HepG2 (cell line): ENCODE results near the gene C2orf42. TPM values are rescaled to one million over a fixed set of nuclear protein-coding genes. Genes with fewer than 3 reads are reported as not detected.

Experiments
- ATAC-seq: fragments of 200-7000 bp; cut with Tn5 transposase; 3 replicates; pipeline ENCODE4 v1.9.1; 2020; ENCODE audit warnings: mild to moderate bottlenecking, moderate library complexity
- BruUV-seq: library from RNA; stranded (reverse); fragments of 400-500 nt; replicated peaks from 2 replicates; lab custom pipeline; 2021; lab: Mats Ljungman, UMichigan
- CTCF ChIA-PET: fragments of 300-600 bp; formaldehyde crosslinking; extraction: SDS; loops from one replicate; lab custom pipeline; 2021; ENCODE audit warnings: low total read pairs, inconsistent platforms, low intra/inter-chr PET ratio; lab: Yijun Ruan, JAX
- POLR2A ChIA-PET: fragments of 350-600 bp; sonication (Branson Sonifier 250); formaldehyde crosslinking; loops from one replicate; lab custom pipeline; 2020; ENCODE audit warnings: antibody characterized with exemption, inconsistent platforms; lab: Yijun Ruan, JAX
- DNase-seq: peaks from one replicate; pipeline ENCODE4 v3.0.0-alpha.2; 2015; ENCODE audit warnings: low spot score
- FAIRE-seq: peaks from 3 replicates; lab custom pipeline; 2011; peaks lifted over from hg19 to GRCh38; lab: Jason Lieb, UNC
- H2AFZ ChIP-seq: one replicate; pipeline ENCODE4 v1.6.1; 2011; ENCODE audit warnings: low read length, inconsistent platforms
- H3K27ac ChIP-seq: fragments of 300-600 bp; 3 replicates; pipeline ENCODE4 v1.8.0; 2011; ENCODE audit warnings: mixed run types, mild to moderate bottlenecking, mixed read lengths, low read length, inconsistent platforms; ENCODE audit not compliant: insufficient read depth; ENCODE audit errors: extremely low read length
- H3K27me3 ChIP-seq, 2 experiments: fragments of 200-600 bp in 1 of 2; 2 replicates in 1 of 2; 3 replicates in 1 of 2; pipeline versions ENCODE4 v1.6.0 to v1.8.0; 2011; ENCODE audit warnings: low read length in 2 of 2, mild to moderate bottlenecking in 2 of 2, moderate library complexity in 2 of 2, inconsistent platforms in 1 of 2; ENCODE audit not compliant: insufficient read depth in 2 of 2, control insufficient read depth in 1 of 2
- H3K36me3 ChIP-seq, 2 experiments: fragments of 200-600 bp in 1 of 2; replicated peaks in 1 of 2; 2 replicates in 1 of 2; 3 replicates in 1 of 2; pipeline versions ENCODE4 v1.5.1 to v1.8.0; 2011; ENCODE audit warnings: low read length in 2 of 2, inconsistent platforms in 1 of 2; ENCODE audit not compliant: insufficient read depth in 2 of 2, control insufficient read depth in 1 of 2
- H3K4me1 ChIP-seq: 2 replicates; pipeline ENCODE4 v1.5.1; 2012; ENCODE audit warnings: low read length, inconsistent platforms; ENCODE audit not compliant: insufficient read depth
- H3K4me2 ChIP-seq: 2 replicates; pipeline ENCODE4 v1.6.0; 2011; ENCODE audit warnings: low read depth, low read length, inconsistent platforms
- H3K4me3 ChIP-seq, 3 experiments: fragments of 200-600 bp in 1 of 3; sonication (generic), shearing (Covaris generic) in 1 of 3; replicated peaks in 1 of 3; 2 replicates each; pipeline ENCODE4 v1.5.1; 2011 to 2016; ENCODE audit warnings: low read length in 3 of 3, inconsistent platforms in 2 of 3, low read depth in 2 of 3, mild to moderate bottlenecking in 2 of 3, control low read depth in 1 of 3, mixed read lengths in 1 of 3; ENCODE audit not compliant: insufficient read depth in 1 of 3
- H3K79me2 ChIP-seq: one replicate; pipeline ENCODE4 v1.6.1; 2011; ENCODE audit warnings: low read length, inconsistent platforms; ENCODE audit not compliant: insufficient read depth
- H3K9ac ChIP-seq: 2 replicates; pipeline ENCODE4 v1.6.0; 2011; ENCODE audit warnings: mild to moderate bottlenecking, low read depth, low read length, inconsistent platforms; ENCODE audit not compliant: insufficient read depth
- H3K9me3 ChIP-seq: 2 replicates; pipeline ENCODE4 v1.5.1; 2012; ENCODE audit warnings: mild to moderate bottlenecking, low read length
- H4K20me1 ChIP-seq: 2 replicates; pipeline ENCODE4 v1.6.0; 2011; ENCODE audit warnings: inconsistent platforms, mild to moderate bottlenecking, low read length, moderate library complexity; ENCODE audit not compliant: insufficient read depth
- ASH2L ChIP-seq: fragments of 300-600, 200-600 bp; sonication (generic); IDR thresholded peaks from 2 replicates; pipeline ENCODE4 v1.7.0; 2017; ENCODE audit warnings: low read depth, mild to moderate bottlenecking, moderate library complexity, mixed read lengths, low read length; ENCODE audit not compliant: insufficient read length
- ESRRA ChIP-seq: sonication (generic); formaldehyde crosslinking; IDR thresholded peaks from 2 replicates; pipeline ENCODE4 v1.5.1; 2020; ENCODE audit warnings: mild to moderate bottlenecking, low read depth, missing genetic modification reagents
- FOSL1 ChIP-seq: sonication (generic); formaldehyde crosslinking; IDR thresholded peaks from 2 replicates; pipeline ENCODE4 v1.9.0; 2021; ENCODE audit warnings: missing genetic modification reagents, borderline replicate concordance
- FOSL2 ChIP-seq: sonication (generic); formaldehyde crosslinking; IDR thresholded peaks from 2 replicates; pipeline ENCODE4 v1.4.0; 2020; ENCODE audit warnings: missing genetic modification reagents
- NR2F6 ChIP-seq, 2 experiments: IDR thresholded peaks; 2 replicates each; pipeline ENCODE4 v1.6.1; 2016; ENCODE audit warnings: antibody characterized with exemption in 1 of 2, mild to moderate bottlenecking in 1 of 2
- POLR2AphosphoS5 ChIP-seq: IDR thresholded peaks from 2 replicates; pipeline ENCODE4 v1.6.1; 2012; ENCODE audit warnings: low read depth, low read length
- POLR2G ChIP-seq: fragments of 200-400 bp; formaldehyde crosslinking; IDR thresholded peaks from 2 replicates; pipeline ENCODE4 v1.6.1; 2018; ENCODE audit warnings: mild to moderate bottlenecking, low read depth, low read length, moderate library complexity
- SOX13 ChIP-seq, 3 experiments: fragments of 450-650 bp in 1 of 3; sonication (generic) in 1 of 3; formaldehyde crosslinking in 1 of 3; IDR thresholded peaks in 2 of 3; conservative IDR thresholded peaks in 1 of 3; 2 replicates each; pipeline versions ENCODE4 v1.5.0 to v1.6.1; 2016 to 2020; ENCODE audit warnings: antibody characterized with exemption in 1 of 3, mild to moderate bottlenecking in 1 of 3, missing compliant biosample characterization in 1 of 3, missing genetic modification reagents in 1 of 3, moderate library complexity in 1 of 3
- SOX5 ChIP-seq: IDR thresholded peaks from 2 replicates; pipeline ENCODE4 v1.6.1; 2016; ENCODE audit warnings: borderline replicate concordance
- WGBS: methylation state at CpG from one replicate; pipeline ENCODE4 v1.1.6; 2017; ENCODE audit warnings: low lambda C conversion rate; 5-methylcytosine and 5-hydroxymethylcytosine counted together
- in situ Hi-C: cut with HindIII; loops from 2 replicates; pipeline ENCODE4 v1.10.0; 2017; ENCODE audit warnings: low pct_unique_long_range_greater_than_20kb; ENCODE audit not compliant: extremely low pct_ligation_motif_present
- intact Hi-C: fragments of 100-400 bp; cut with micrococcal nuclease; formaldehyde crosslinking; loops from one replicate; pipeline ENCODE4 v1.10.0; 2022; ENCODE audit not compliant: unreplicated experiment
- polyA plus RNA-seq, 8 experiments: library from polyadenylated mRNA; depleted of rRNA in 3 of 8; stranded (reverse) in 7 of 8; unstranded in 1 of 8; fragments of >200 nt; fragmentation: Illumina TruSeq in 4 of 8; extraction: Trizol in 4 of 8; gene quantifications; 2 replicates each; pipeline versions ENCODE4 v1.2.1 to v1.2.3, GENCODE V29; 2011 to 2016; ENCODE audit warnings: low read depth in 4 of 8, missing spikeins in 1 of 8, mixed read lengths in 1 of 8; ENCODE audit not compliant: insufficient read depth in 1 of 8
- total RNA-seq, 5 experiments: library from RNA; depleted of rRNA; stranded (reverse); fragments of >200 nt; fragmentation: Illumina TruSeq; extraction: Trizol; gene quantifications; 2 replicates each; pipeline ENCODE4 v1.2.3, GENCODE V29; 2016; ENCODE audit warnings: low read depth in 1 of 5
- TF ChIP-seq, protein P1 (sequence below): sonication (generic); formaldehyde crosslinking; conservative IDR thresholded peaks from 2 replicates; pipeline ENCODE4 v1.4.0; 2020; ENCODE audit warnings: mild to moderate bottlenecking, missing genetic modification reagents, moderate library complexity
- TF ChIP-seq, protein P2 (sequence below): IDR thresholded peaks from 2 replicates; pipeline ENCODE4 v1.4.0; 2020; ENCODE audit warnings: mild to moderate bottlenecking, missing genetic modification reagents

C2orf42 gene
- total and polyA plus RNA-seq, 2 of the 13 experiments (the other 11 are each of a cell fraction or from before 2014, with no cell fraction given) = 9.3 to 9.9 TPM

DNA sequence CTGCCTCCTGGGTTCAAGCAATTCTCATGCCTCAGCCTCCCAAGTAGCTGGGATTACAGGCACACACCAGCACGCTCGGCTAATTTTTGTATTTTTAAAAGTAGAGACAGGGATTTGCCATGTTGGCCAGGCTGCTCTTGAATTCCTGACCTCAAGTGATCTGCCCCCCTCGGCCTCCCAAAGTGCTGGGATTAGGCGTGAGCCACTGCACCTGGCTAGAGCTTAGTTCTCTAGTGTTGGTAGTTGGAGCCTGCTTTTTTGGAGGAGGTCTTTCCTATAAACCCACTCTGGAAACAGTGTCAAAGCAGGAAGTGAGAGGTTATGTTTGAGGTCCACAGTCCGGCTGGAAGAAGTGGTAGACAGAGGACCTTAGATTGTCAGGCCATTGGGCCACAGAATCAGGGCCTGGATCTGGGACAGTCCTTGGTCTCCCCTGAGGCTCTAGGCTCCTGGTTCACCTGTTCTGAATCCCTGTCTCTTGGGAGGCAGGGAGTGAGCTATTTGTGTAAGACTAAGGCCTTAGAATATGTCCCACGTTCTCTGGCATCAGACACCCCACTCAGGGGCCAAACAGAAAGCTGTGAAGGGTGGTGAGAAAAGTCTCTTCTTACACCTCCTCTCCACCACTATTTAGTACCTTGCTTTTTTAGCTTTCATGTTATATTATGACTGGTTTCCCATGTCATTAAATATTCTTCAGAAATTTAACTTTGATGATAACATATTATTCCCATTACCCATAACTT is 69.0 kb downstream of the C2orf42 start (continued):
- TF ChIP-seq, protein P1, sequence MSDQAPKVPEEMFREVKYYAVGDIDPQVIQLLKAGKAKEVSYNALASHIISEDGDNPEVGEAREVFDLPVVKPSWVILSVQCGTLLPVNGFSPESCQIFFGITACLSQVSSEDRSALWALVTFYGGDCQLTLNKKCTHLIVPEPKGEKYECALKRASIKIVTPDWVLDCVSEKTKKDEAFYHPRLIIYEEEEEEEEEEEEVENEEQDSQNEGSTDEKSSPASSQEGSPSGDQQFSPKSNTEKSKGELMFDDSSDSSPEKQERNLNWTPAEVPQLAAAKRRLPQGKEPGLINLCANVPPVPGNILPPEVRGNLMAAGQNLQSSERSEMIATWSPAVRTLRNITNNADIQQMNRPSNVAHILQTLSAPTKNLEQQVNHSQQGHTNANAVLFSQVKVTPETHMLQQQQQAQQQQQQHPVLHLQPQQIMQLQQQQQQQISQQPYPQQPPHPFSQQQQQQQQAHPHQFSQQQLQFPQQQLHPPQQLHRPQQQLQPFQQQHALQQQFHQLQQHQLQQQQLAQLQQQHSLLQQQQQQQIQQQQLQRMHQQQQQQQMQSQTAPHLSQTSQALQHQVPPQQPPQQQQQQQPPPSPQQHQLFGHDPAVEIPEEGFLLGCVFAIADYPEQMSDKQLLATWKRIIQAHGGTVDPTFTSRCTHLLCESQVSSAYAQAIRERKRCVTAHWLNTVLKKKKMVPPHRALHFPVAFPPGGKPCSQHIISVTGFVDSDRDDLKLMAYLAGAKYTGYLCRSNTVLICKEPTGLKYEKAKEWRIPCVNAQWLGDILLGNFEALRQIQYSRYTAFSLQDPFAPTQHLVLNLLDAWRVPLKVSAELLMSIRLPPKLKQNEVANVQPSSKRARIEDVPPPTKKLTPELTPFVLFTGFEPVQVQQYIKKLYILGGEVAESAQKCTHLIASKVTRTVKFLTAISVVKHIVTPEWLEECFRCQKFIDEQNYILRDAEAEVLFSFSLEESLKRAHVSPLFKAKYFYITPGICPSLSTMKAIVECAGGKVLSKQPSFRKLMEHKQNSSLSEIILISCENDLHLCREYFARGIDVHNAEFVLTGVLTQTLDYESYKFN (CRISPR knock-in tag) = peak; percentile 49; the same call in 1 of the 2 replicates

DNA sequence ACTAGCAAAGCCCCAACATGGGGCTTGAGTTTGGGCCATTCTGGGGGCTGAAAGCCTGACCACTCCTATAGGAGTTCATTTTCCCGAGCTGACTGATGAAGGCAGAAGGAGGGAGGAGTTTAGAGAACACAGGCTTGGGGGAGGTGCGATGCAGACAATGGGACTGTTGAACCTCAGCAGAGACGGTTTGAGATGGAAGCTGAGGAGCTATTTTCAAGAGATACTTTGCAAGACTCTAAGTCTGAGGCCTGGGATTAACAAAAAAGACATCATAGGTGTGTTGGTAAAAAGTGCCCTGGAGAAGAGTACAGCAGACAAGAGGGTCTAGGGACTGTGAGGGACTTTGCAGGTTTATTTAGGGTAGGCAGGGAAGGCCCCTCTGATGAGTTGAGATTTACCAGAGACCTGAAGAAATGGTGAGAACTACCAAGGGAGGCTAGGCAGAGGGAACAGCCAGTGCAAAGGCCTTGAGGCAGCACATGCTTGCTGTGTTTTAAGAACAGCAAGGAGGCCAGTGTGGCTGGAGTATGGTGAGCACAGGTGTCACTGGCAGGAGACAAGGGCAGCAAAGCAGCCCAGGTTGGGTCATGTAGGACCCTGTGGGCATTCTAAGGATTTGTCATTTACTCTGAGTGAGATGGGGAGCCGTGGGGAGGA is 71.9 kb downstream of the C2orf42 start:
- peak overlapping the region; percentile 48 for H3K27ac ChIP-seq
- ChIA-PET POLR2A (interaction anchor here (0.9 to 4.7 kb wide), 5 partner anchors 10 to 377 kb away, joined by 3 to 55 read pairs (median 3); partner anchors contain the start of gene ANXA4), CTCF (no interaction called here)
- peak overlapping the region in 1 of 3 experiments; percentile 35; a peak in 2 of 6 replicates for H3K4me3 ChIP-seq
- peaks cover 54% of the 10 kb centered on the region for H3K4me1 ChIP-seq
- peak overlapping the region; percentile 59 for H3K9ac ChIP-seq
- no TSS peak for BruUV-seq
- H3K79me2 ChIP-seq = no peaks in the 10 kb centered on the region
- 29% methylated on average over 4 of the region's 4 CpGs for WGBS
- no peaks in the 10 kb centered on the region for H3K9me3 ChIP-seq
- FAIRE-seq = peak; percentile 81
- peak overlapping the region; percentile 71 for H2AFZ ChIP-seq
- no peaks in the 10 kb centered on the region for H3K36me3 ChIP-seq
- ATAC-seq = peak; percentile 84
- in situ Hi-C loops = no loop called here
- peak overlapping the region; percentile 66 for H3K4me2 ChIP-seq
- DNase-seq = peak; percentile 67
- H4K20me1 ChIP-seq = no peaks in the 10 kb centered on the region
- intact Hi-C loops = no loop called here
- no peaks in the 10 kb centered on the region for H3K27me3 ChIP-seq
- TF ChIP-seq POLR2AphosphoS5 (0 out of 2 replicates have a peak, but pooled peaks have one; percentile 27), FOSL1 (no peak), ESRRA (no peak), ASH2L (peak; percentile 32), SOX13 (IDR thresholded peaks at IDR 0.05) (peak; percentile 37; the same call in 1 of the 2 replicates), SOX13 (CRISPR knock-in tag; conservative IDR thresholded peaks at IDR 0.05 in 1 of 2, IDR thresholded peaks at IDR 0.05 in 1 of 2) (peak in 1 of 2 experiments; percentile 79; a peak in 2 of 4 replicates), POLR2G (0 out of 2 replicates have a peak, but pooled peaks have one; percentile 30), NR2F6 (IDR thresholded peaks at IDR 0.05) (no peak), NR2F6 (CRISPR knock-in tag; IDR thresholded peaks at IDR 0.05) (no peak), SOX5 (CRISPR knock-in tag) (peak; percentile 76; the same call in 1 of the 2 replicates), FOSL2 (0 out of 2 replicates have a peak, but pooled peaks have one; percentile 18)
- TF ChIP-seq, protein P2, sequence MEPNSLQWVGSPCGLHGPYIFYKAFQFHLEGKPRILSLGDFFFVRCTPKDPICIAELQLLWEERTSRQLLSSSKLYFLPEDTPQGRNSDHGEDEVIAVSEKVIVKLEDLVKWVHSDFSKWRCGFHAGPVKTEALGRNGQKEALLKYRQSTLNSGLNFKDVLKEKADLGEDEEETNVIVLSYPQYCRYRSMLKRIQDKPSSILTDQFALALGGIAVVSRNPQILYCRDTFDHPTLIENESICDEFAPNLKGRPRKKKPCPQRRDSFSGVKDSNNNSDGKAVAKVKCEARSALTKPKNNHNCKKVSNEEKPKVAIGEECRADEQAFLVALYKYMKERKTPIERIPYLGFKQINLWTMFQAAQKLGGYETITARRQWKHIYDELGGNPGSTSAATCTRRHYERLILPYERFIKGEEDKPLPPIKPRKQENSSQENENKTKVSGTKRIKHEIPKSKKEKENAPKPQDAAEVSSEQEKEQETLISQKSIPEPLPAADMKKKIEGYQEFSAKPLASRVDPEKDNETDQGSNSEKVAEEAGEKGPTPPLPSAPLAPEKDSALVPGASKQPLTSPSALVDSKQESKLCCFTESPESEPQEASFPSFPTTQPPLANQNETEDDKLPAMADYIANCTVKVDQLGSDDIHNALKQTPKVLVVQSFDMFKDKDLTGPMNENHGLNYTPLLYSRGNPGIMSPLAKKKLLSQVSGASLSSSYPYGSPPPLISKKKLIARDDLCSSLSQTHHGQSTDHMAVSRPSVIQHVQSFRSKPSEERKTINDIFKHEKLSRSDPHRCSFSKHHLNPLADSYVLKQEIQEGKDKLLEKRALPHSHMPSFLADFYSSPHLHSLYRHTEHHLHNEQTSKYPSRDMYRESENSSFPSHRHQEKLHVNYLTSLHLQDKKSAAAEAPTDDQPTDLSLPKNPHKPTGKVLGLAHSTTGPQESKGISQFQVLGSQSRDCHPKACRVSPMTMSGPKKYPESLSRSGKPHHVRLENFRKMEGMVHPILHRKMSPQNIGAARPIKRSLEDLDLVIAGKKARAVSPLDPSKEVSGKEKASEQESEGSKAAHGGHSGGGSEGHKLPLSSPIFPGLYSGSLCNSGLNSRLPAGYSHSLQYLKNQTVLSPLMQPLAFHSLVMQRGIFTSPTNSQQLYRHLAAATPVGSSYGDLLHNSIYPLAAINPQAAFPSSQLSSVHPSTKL (CRISPR knock-in tag) = peak; percentile 33; the same call in 1 of the 2 replicates
